ENCODE measurements around the gene KLB.

Gene KLB

DNA sequence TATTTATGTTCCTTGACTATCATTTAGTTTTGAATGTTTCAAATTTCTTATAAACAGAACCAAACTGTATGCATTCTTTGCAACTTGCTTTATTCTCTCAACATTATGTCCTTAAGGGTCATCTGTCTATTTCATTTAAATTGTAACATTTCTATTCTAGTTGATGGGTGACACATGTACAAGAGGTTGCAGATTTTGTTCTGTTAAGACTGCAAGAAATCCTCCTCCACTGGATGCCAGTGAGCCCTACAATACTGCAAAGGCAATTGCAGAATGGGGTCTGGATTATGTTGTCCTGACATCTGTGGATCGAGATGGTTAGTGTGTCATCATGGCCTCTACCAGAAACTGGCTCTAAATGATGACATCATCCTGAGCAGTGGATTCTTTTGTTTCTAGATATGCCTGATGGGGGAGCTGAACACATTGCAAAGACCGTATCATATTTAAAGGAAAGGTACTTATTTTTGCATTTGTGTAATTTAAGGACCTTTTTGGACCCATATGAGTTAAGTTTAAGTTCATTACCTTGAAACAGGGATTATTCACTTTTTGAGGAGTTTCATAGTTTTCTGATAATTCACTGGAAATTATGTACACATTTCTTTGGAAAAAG lies 58.3 kb downstream of the KLB start:
- no peaks in the 10 kb centered on the region for H3K9me3 Mint-ChIP-seq
- peak overlapping the region; percentile 20 for H3K27ac Mint-ChIP-seq
- peaks cover 24% of the 10 kb centered on the region for H3K36me3 Mint-ChIP-seq (ENCODE audit: low read depth)
- no peak for DNase-seq (ENCODE audit: low spot score)
- H3K27me3 Mint-ChIP-seq (ENCODE audit: low read depth): no peaks in the 10 kb centered on the region
- H3K4me3 Mint-ChIP-seq: no peak overlapping the region
- peaks cover 16% of the 10 kb centered on the region for H3K4me1 Mint-ChIP-seq (ENCODE audit: low read depth)

DNA sequence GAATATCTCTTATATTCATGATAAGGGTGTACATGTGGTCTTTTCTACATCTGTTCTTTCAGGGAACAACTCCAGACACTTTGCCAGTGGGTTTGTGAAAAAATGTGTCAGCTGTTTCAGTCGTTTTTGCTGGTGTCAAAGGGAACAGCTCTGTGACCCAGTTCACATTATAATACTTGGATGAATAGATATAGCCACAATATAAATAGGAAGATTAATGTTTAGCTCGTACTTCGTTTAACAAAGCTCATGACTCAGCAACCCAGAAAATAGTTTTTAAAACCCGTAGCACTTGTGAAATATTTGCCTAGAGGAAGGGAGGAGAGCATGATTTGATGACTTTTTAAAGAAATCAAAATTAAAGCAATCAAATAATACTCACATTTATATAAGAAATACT lies 60.0 kb downstream of the KLB start:
- H3K27me3 Mint-ChIP-seq (ENCODE audit: low read depth): no peaks in the 10 kb centered on the region
- H3K36me3 Mint-ChIP-seq (ENCODE audit: low read depth): peaks cover 23% of the 10 kb centered on the region
- no peak for DNase-seq (ENCODE audit: low spot score)
- H3K4me1 Mint-ChIP-seq (ENCODE audit: low read depth): peaks cover 10% of the 10 kb centered on the region
- no peak overlapping the region for H3K27ac Mint-ChIP-seq
- H3K9me3 Mint-ChIP-seq: no peaks in the 10 kb centered on the region
- H3K4me3 Mint-ChIP-seq: no peak overlapping the region

DNA sequence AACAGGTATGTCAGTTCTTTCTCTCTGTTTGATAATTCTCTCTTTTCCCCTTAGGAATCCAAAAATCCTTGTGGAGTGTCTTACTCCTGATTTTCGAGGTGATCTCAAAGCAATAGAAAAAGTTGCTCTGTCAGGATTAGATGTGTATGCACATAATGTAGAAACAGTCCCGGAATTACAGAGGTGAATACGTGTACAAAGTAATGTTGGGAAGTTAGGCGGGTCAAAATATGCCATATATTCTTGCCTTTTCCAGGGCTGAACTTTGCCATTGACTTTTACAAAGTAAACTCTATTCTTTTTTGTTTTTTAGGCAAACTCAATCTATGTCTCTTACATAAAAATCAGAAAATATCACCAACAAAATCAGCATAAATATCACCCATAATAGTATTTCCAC lies 60.7 kb downstream of the KLB start:
- H3K4me3 Mint-ChIP-seq: no peak overlapping the region
- H3K27ac Mint-ChIP-seq: no peak overlapping the region
- H3K36me3 Mint-ChIP-seq (ENCODE audit: low read depth): peaks cover 26% of the 10 kb centered on the region
- H3K27me3 Mint-ChIP-seq (ENCODE audit: low read depth): no peaks in the 10 kb centered on the region
- H3K4me1 Mint-ChIP-seq (ENCODE audit: low read depth): peaks cover 10% of the 10 kb centered on the region
- no peaks in the 10 kb centered on the region for H3K9me3 Mint-ChIP-seq
- DNase-seq (ENCODE audit: low spot score): no peak

GRCh38 chr4:39469429-39470077 lies 62.8 kb downstream of the KLB start:
- Mint-ChIP-seq H3K27me3 (ENCODE audit: low read depth) (no peaks in the 10 kb centered on the region), H3K9me3 (no peaks in the 10 kb centered on the region), H3K36me3 (ENCODE audit: low read depth) (peaks cover 21% of the 10 kb centered on the region), H3K4me3 (no peak overlapping the region), H3K27ac (peak overlapping the region; percentile 26), H3K4me1 (ENCODE audit: low read depth) (peaks cover 10% of the 10 kb centered on the region)
- DNase-seq (ENCODE audit: low spot score): no peak

DNA sequence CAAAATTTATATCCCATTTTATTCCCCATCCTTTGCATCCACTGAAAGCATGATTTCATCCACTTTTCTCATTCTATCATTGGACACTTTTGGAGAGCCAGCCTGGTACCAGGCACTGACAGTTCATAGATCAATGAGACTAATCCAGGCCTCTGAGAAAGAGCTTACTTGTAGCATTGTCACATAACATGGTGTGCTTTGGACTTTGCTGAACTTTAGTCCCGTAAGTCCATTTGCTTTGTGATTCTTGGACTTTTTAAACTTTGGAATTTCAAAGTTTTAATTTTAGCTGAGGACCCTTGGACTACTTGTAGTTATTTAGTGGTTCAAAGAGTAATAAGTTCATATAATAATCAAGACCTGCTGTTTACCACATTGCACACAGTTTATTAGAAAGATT lies 63.7 kb downstream of the KLB start:
- no peak for DNase-seq (ENCODE audit: low spot score)
- no peaks in the 10 kb centered on the region for H3K27me3 Mint-ChIP-seq (ENCODE audit: low read depth)
- H3K27ac Mint-ChIP-seq: no peak overlapping the region
- H3K9me3 Mint-ChIP-seq: no peaks in the 10 kb centered on the region
- H3K4me3 Mint-ChIP-seq: no peak overlapping the region
- peaks cover 15% of the 10 kb centered on the region for H3K36me3 Mint-ChIP-seq (ENCODE audit: low read depth)
- peaks cover 5% of the 10 kb centered on the region for H3K4me1 Mint-ChIP-seq (ENCODE audit: low read depth)

- H3K4me1 Mint-ChIP-seq (ENCODE audit: low read depth): peaks cover 5% of the 10 kb centered on the region
- no peaks in the 10 kb centered on the region for H3K27me3 Mint-ChIP-seq (ENCODE audit: low read depth)
- no peak overlapping the region for H3K27ac Mint-ChIP-seq
- H3K4me3 Mint-ChIP-seq: no peak overlapping the region
- no peaks in the 10 kb centered on the region for H3K9me3 Mint-ChIP-seq
- DNase-seq (ENCODE audit: low spot score): no peak
- peaks cover 11% of the 10 kb centered on the region for H3K36me3 Mint-ChIP-seq (ENCODE audit: low read depth)
Observed at GRCh38 chr4:39472396-39472795, 65.7 kb downstream of the KLB start.

- no peaks in the 10 kb centered on the region for H3K4me1 Mint-ChIP-seq (ENCODE audit: low read depth)
- no peaks in the 10 kb centered on the region for H3K9me3 Mint-ChIP-seq
- no peak overlapping the region for H3K4me3 Mint-ChIP-seq
Observed at GRCh38 chr4:39476187-39476895, 69.6 kb downstream of the KLB start.

GRCh38 chr4:39480251-39480650 lies 73.5 kb downstream of the KLB start:
- Mint-ChIP-seq H3K27ac (no peak overlapping the region), H3K27me3 (ENCODE audit: low read depth) (no peaks in the 10 kb centered on the region), H3K9me3 (no peaks in the 10 kb centered on the region), H3K4me1 (ENCODE audit: low read depth) (no peaks in the 10 kb centered on the region), H3K4me3 (no peak overlapping the region), H3K36me3 (ENCODE audit: low read depth) (no peaks in the 10 kb centered on the region)
- no peak for DNase-seq (ENCODE audit: low spot score)

More at GRCh38 chr4:39476187-39476895, 69.6 kb downstream of the KLB start:
- Mint-ChIP-seq H3K27me3 (ENCODE audit: low read depth) (no peaks in the 10 kb centered on the region), H3K36me3 (ENCODE audit: low read depth) (peaks cover 3% of the 10 kb centered on the region), H3K27ac (no peak overlapping the region)
- no peak for DNase-seq (ENCODE audit: low spot score)

GRCh38 chr4:39480902-39481695 lies 74.4 kb downstream of the KLB start:
- no peak for DNase-seq (ENCODE audit: low spot score)
- Mint-ChIP-seq H3K36me3 (ENCODE audit: low read depth) (no peaks in the 10 kb centered on the region), H3K4me1 (ENCODE audit: low read depth) (no peaks in the 10 kb centered on the region), H3K4me3 (no peak overlapping the region), H3K27ac (no peak overlapping the region), H3K9me3 (no peaks in the 10 kb centered on the region), H3K27me3 (ENCODE audit: low read depth) (no peaks in the 10 kb centered on the region)

DNA sequence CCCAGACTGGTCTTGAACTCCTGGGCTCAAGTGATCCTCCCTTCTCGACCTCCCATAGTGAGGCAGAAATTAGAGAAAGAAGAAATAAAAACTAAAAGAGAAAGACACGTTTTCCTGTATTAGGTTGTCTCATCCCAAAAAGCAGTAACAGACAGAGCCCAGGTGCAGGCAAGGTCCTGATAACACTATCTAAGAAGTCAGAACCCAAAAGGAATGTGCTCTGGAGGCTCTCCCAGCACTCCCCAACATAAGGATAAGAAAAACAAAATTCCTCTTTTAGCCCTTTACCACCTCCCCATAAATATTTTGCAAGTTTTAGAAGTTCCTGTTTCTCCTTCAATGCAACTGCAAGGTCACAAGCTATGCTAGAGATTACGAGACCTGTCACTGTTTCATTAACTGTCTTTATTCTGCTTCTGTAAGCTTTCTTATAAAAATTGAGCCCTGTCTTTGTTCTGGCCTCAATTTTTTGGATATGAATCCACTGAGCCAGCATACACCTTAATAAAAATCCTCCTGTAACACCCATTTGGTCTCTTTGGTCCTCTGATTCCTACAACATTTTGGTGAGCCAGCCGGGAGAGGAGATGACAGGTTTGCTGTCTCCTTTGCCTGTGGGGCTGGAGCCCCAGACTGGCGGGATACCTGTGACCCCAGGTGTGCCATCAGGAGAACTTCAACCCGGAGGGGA lies 78.0 kb downstream of the KLB start:
- Mint-ChIP-seq H3K9me3 (no peaks in the 10 kb centered on the region), H3K4me3 (no peak overlapping the region), H3K27me3 (ENCODE audit: low read depth) (peaks cover 2% of the 10 kb centered on the region), H3K4me1 (ENCODE audit: low read depth) (no peaks in the 10 kb centered on the region), H3K27ac (no peak overlapping the region), H3K36me3 (ENCODE audit: low read depth) (no peaks in the 10 kb centered on the region)
- no peak for DNase-seq (ENCODE audit: low spot score)

DNA sequence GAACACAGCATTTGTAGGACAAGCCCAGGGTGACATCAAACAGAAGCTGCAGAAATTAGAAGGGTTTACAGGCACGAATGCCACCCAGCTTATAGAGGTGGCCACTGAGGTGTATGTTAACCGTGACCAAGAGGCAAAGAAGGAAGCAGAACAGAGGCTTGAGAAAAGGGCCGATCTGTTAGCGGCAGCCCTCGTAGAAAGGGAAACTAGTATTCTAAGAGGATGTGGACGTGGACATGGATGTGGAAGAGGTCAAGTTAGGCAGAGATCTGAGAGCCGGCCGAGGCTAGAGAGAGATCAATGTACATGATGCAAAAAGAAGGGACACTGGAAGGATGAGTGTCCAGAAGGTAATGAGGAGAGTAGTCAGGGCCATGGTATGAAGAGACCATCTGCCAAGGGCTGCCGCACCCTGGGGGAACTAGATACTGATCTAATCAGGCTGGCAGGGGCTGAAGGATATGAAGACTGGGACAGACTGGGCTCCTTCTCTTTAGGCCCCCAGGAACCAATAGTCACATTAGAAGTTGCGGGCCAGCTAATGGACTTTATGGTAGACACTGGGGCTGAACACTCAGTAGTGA lies 79.6 kb downstream of the KLB start:
- Mint-ChIP-seq H3K9me3 (no peaks in the 10 kb centered on the region), H3K4me3 (no peak overlapping the region), H3K27ac (no peak overlapping the region), H3K27me3 (ENCODE audit: low read depth) (peaks cover 2% of the 10 kb centered on the region), H3K36me3 (ENCODE audit: low read depth) (no peaks in the 10 kb centered on the region), H3K4me1 (ENCODE audit: low read depth) (no peaks in the 10 kb centered on the region)
- DNase-seq (ENCODE audit: low spot score): no peak

- H3K27ac Mint-ChIP-seq: no peak overlapping the region
- DNase-seq (ENCODE audit: low spot score): no peak
- no peaks in the 10 kb centered on the region for H3K4me1 Mint-ChIP-seq (ENCODE audit: low read depth)
- no peak overlapping the region for H3K4me3 Mint-ChIP-seq
- H3K36me3 Mint-ChIP-seq (ENCODE audit: low read depth): no peaks in the 10 kb centered on the region
- H3K9me3 Mint-ChIP-seq: no peaks in the 10 kb centered on the region
- H3K27me3 Mint-ChIP-seq (ENCODE audit: low read depth): peaks cover 2% of the 10 kb centered on the region
Observed at GRCh38 chr4:39490322-39490721, 83.6 kb downstream of the KLB start.

DNA sequence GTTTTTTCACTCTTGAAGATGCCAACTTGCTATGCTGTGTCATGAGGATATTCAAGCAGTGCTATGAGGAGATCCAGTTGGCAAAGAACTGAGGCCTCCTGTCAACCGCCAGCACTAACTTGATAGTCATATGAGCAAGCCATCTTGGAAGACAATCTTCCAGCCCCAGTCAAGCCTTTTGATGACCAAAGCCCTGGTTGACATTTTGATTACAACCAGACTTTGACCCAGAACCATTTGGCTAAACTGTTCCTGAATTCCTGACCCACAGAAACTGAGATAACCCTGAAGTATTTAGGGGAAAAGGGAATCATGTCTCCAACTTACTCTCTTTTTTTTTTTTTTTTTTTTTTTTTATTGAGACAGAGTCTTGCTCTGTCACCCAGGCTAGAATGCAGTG lies 87.6 kb downstream of the KLB start:
- Mint-ChIP-seq H3K27me3 (ENCODE audit: low read depth) (peaks cover 5% of the 10 kb centered on the region), H3K4me3 (no peak overlapping the region), H3K36me3 (ENCODE audit: low read depth) (peaks cover 3% of the 10 kb centered on the region), H3K4me1 (ENCODE audit: low read depth) (no peaks in the 10 kb centered on the region), H3K9me3 (no peaks in the 10 kb centered on the region), H3K27ac (no peak overlapping the region)
- DNase-seq (ENCODE audit: low spot score): no peak
